ENCODE measurements around the gene CD14.

DNA sequence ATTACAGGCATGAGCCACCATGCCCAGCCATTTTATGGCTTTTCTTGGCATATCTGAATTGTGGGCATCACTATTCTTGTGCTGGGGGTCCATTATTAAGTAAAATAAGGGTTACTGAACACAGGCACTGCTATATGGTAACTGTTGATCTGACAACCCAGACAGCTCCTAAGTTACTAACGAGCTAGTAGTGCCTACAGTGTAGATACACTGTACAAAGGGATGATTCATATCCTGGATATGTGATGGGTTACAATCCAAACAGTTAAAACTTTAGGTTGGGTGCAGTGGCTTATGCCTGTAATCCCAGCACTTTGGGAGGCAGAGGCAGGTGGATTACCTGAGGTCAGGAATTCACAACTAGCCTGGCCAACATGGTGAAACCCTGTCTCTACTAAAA, 4.3 kb downstream of the CD14 start:
- TF ChIP-seq POLR2A (IDR thresholded peaks at IDR 0.05), result no peak
- TF ChIP-seq, protein P1, sequence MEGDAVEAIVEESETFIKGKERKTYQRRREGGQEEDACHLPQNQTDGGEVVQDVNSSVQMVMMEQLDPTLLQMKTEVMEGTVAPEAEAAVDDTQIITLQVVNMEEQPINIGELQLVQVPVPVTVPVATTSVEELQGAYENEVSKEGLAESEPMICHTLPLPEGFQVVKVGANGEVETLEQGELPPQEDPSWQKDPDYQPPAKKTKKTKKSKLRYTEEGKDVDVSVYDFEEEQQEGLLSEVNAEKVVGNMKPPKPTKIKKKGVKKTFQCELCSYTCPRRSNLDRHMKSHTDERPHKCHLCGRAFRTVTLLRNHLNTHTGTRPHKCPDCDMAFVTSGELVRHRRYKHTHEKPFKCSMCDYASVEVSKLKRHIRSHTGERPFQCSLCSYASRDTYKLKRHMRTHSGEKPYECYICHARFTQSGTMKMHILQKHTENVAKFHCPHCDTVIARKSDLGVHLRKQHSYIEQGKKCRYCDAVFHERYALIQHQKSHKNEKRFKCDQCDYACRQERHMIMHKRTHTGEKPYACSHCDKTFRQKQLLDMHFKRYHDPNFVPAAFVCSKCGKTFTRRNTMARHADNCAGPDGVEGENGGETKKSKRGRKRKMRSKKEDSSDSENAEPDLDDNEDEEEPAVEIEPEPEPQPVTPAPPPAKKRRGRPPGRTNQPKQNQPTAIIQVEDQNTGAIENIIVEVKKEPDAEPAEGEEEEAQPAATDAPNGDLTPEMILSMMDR (IDR thresholded peaks at IDR 0.05), result no peak

Data from right lobe of liver (tissue), 4 donors.